Activated gamma-delta T cell treated with anti-CD3 and anti-CD28 coated beads, Interleukin-2, amount 50 U/mL, for 16 hours (primary cell): ENCODE measurements around the gene SUPT3H.
"Not testable (repeated sequence)": the region's sequence is repeated elsewhere in the genome, so short reads cannot be mapped to it uniquely, and the experiment has no call there.

Experiments used
- DNase-seq: peaks from one replicate; pipeline ENCODE4 v3.0.0-alpha.2; 2020; ENCODE audit warnings: low read depth

SUPT3H gene

DNA sequence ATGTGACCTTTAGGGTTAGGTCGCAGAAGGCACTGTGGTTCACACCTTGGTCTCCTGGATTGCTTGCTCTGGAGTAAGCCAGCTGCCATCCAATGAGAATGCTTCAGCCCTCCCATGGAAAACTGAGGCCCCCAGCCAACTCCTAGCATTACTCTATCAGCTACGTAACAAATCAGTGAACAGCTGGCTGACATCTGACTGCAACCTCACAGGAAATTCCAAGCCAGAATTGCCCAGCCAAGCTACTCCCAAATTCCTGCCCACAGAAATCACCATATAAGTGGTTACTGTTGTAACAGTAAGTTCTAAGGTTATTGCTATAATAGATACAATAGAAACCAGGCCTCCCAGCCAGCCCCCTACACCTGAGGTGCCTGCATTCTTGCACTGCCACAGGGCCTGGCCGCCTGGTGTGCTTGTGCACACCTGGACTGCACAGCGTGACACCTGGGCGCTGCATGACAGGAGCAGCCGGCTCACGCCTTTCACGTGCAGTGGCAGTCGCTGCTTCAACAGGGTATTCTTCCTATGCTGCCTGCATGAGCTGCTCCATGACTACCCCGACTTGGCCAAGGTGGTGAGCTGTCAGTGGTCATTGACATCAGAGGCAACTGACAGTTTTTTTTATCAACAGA is 479.3 kb downstream of the SUPT3H start:
- DNase-seq: no peak

DNA sequence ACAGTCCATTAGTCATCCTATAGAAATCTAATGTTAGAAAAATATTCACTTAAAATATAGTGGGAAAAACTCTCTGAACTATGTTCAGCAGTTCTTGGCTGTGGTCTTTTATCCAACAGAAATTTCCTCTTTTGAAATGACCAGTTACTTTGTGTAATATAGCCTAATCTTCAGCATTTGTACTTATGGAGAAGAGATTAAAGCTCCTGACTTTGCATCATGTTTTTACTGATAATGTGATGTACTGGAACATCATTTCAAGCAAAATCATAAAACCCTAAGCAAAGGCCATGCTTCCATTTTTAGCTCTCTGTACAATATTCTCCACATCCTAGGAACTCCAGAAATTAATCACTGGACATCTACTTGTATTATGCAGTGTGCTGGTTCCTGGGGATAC is 480.4 kb downstream of the SUPT3H start:
- no peak for DNase-seq

DNA sequence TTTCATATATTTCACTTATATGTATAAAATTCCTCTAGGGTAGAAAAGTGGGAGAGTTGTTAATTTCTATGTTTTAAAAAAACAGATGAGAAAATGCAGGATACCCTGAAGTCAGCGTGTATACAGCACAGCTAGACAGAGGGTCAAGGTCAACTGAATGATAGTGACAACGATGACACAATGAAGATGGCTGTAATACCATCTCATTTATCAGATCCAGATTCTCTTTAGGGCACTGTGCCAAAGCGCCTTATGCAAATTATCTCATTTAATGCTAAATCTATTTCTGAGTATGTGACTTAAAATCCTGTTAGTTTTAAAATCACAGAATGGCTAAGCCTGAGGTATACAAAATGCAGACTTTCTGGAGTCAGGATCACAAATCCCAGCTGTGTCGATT is 481.0 kb downstream of the SUPT3H start:
- no peak for DNase-seq

- no peak for DNase-seq
Observed at GRCh38 chr6:44892579-44892978, 485.2 kb downstream of the SUPT3H start.

DNA sequence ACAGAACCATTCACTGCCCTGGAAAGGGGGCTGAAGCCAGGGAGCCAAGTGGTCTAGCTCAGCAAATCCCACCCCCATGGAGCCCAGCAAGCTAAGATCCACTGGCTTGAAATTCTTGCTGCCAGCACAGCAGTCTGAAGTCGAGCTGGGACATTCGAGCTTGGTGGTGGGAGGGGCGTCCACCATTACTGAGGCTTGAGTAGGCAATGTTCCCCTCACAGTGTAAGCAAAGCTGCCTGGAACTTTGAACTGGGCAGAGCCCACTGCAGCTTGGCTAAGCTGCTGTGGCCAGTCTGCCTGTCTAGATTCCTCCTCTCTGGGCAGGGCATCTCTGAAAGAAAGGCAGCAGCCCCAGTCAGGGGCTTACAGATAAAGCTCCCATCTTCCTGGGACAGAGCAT is 498.7 kb downstream of the SUPT3H start:
- not testable (repeated sequence) for DNase-seq

GRCh38 chr6:44876638-44877037 is 501.1 kb downstream of the SUPT3H start:
- DNase-seq: not testable (repeated sequence)

DNA sequence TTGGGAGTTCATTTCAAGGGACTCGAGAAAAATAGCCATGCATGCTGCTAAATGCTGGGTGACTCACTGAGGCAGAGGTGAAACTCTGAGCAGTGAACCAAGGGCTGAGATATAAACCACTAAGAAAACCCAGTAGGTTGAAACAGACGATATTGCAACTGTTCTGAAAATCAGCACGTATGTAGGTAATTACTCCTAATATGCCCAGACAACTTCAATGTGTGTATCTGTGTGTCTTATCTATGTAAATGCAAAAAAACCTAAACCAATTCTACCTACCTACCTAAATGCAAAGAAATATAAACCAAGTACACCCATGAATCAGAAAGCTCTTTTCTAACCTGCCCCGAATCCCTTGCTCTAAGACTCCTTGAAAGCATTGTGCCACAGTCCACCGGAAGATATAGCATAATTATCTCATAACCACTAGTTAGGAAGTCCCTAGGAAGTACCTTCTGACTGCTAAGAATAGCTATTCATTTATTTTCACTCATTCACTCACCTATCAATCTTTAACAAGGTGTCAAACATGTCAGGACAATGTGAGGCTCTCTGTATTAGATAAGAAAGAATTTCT is 508.3 kb downstream of the SUPT3H start:
- no peak for DNase-seq

GRCh38 chr6:44868910-44869309 is 508.8 kb downstream of the SUPT3H start:
- DNase-seq: no peak

DNA sequence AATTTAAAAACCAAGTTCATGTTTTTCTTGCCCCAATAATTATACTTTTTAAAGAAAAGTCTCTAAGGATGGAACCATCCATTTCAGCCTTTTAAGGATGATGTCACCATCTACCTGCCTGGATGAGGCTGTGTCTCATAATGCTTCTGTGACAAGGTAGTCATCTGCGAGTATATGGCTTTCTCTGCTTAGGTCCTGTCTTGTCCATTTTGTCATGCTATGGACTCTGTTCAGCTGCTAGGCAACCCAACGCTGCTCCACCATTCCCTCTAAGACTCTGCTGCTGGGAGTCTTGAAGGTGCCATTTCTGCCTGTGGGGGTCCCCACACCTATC is 509.4 kb downstream of the SUPT3H start:
- DNase-seq: no peak

- DNase-seq: no peak
Observed at GRCh38 chr6:44867571-44868334, 510.0 kb downstream of the SUPT3H start.

- not testable (repeated sequence) for DNase-seq
Observed at GRCh38 chr6:44865184-44865583, 512.5 kb downstream of the SUPT3H start.

- DNase-seq: no peak
Observed at GRCh38 chr6:44859901-44860410, 517.8 kb downstream of the SUPT3H start.

DNA sequence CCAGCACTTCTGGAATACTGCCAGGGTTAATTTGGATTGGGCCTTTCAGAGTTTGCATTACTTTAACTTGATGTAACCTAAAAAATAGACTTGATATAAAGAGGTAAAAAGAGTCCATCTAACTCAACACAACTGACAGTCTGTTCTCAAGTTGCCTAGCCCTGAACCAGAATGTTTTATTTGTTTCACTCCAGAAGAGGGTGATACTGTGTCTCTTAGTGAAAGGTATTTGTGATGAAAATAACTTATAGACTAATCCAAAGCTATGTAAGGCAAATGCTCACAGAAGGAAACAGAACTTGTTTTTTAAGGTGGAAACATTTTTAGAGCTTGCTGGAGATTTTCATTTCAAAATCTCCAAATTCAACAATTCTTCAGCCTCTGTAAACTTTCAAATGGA is 518.7 kb downstream of the SUPT3H start:
- DNase-seq: no peak

DNA sequence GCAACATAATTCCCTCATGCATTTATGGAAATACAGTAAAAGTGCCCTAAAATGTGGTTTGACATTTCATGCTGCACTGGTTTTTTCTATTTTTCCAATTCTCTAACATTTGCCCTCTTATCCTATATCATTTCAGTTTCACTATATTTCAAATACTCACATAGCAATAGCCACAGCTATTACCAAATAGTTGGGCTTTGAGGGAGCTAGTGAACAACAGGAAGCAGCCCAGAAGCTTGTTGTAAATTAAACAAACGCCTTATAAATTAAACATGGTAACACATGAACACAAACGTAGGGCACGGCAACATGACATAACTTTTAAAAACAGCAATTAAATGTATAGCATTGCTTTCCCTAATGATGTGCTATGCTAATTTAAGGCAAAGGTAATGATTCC is 521.3 kb downstream of the SUPT3H start:
- DNase-seq: no peak

- DNase-seq: no peak
Observed at GRCh38 chr6:44855562-44856411, 521.9 kb downstream of the SUPT3H start.

- no peak for DNase-seq
Observed at GRCh38 chr6:44854712-44855443, 522.9 kb downstream of the SUPT3H start.

GRCh38 chr6:44851176-44851575 is 526.6 kb downstream of the SUPT3H start:
- DNase-seq: no peak

DNA sequence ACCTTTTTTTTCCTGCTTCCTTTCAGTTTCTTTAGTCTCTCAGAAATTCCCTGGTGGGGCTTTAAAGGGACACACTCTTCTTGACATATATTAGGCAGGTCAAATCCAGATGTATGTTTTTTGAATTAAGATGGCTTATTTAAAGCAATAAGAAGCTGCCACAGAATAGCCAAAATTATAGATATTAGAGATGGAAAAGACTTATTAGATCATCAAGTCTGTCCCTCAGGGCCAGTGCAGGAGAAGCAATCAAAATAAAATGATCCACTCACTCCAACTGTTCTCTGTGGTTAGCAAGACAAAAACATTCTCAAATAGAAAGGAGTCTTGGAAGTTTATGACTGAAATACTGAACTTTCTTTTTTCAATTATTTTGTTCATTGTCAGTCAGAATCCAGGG is 527.4 kb downstream of the SUPT3H start:
- no peak for DNase-seq

DNA sequence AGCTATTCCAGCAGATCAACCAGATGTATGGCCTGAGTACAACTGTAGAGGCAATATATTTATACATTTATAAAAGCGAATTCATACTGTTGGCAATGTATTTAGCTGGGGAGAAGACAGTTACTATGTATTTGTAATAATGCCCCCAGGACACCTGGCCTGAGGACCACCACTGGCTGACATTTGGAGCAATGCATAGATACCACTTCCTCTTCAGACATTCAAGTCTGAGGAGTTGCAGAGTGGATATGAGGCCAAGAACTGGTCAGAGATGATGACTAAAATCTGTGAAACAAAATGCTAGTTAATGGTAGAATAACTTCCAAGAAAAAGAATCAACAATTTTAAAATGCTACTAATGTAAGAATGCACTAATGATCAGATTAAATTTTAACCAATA is 527.9 kb downstream of the SUPT3H start:
- no peak for DNase-seq

DNA sequence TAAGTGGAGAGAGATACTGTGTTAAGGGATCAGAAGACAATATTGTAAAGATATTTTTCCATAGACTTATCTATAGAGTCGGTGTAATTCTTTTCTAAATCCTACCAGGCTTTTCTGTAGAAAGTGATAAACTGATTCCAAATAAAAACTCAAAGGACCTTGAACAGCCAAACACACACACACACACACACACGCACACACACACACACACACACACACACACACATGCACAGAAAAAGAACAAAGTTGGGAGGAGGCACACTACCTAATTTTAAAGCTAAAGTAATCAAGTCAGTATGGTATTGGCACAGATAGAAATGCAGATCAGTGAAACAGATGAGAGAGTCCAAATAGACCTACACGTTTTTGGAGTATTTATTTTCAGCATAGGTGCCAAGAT is 534.0 kb downstream of the SUPT3H start:
- DNase-seq: no peak

- no peak for DNase-seq
Observed at GRCh38 chr6:44842616-44843015, 535.1 kb downstream of the SUPT3H start.

DNA sequence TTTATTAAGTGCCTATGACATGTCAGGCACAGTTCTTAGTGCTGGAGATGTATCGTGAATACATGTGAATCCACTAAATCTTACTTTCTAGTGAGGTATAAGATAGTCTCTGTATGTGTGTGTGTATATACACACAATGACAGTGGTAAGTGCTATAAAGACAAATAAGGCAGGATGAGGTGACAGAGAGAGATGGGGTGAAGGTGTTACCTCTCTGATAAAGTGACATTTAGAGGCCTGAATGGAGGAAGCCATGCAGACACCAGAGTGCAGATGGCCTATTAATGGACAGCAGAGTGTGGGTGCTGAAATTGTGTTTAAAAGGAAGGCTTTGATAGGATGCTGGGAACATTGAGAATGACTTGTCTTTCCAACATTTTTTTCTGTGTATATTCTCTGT is 535.9 kb downstream of the SUPT3H start:
- no peak for DNase-seq
